ENCODE measurements around the gene CCDC13. TPM values are rescaled to one million over a fixed set of nuclear protein-coding genes. Genes with fewer than 3 reads are reported as not detected.

Gene CCDC13, protein sequence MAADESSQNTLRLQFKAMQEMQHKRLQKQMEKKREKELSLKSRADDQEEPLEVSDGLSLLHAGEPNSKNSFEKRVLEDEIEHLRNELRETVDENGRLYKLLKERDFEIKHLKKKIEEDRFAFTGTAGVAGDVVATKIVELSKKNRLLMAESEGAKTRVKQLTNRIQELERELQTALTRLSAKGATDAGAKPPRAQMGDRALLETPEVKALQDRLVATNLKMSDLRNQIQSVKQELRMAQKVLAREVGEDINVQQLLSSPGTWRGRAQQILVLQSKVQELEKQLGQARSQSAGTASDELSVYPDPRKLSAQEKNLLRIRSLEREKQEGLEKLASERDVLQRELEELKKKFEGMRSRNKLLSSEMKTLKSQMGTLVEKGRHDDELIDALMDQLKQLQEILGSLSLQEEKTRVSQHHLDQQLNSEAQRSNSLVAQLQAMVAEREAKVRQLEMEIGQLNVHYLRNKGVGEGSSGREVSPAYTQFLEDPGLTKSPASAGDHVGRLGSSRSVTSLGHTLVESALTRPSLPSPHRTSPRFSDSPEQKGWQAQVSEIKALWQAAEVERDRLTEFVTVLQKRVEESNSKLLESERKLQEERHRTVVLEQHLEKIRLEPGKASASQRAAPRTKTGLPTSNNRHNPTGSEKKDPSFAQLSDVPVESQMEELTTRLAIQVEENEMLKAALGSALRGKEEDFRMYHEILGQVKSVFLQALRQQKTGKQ
- total RNA-seq (ENCODE audit: low replicate concordance), result 0.71 and 2.4 TPM in 2 replicates
- long read RNA-seq, result 0 reads

DNA sequence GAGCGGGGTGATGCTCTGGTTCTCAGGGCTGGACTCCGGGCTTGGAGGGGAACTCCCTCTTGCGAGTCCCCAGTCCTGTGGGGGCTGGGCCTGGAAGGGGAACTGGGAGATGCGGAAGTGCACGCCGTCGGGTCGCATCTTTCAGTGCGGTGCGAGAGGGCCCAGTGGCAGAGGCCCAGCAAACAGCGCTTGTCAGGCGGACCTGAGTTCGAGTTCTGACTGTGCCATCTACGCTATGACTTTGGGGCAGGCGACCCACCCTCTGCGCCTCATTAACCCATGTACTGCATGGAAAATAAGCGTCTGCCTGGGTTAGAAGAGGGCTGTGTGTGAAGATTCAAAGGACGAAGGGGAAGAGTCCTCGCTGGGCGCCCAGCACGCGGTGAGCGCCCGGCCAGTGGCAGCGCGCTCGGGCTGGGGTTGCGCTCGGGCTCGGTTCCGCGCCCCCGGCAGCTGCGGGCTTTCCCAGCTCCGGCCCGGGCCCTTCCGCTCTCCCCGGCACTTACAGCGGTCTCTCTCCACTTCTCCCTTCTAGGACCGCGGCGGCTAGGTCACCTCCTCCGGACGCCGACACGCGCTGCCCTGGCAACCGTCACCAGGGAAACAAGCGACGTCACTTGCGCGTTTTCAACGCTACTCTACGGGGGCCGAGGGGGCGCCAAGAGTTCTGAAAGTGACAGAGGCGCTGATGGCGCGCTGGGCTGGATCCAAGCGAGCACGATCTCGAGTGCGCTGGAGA lies at the start of gene CCDC13:
TSS of gene CCDC13 (minus strand) at position 584 of the 739 bp plus-strand sequence. CDS start 14,908 bp downstream, outside the sequence.
- Mint-ChIP-seq H3K27ac (peak within 1 kb of the TSS; percentile 75), H3K27me3 (peaks cover 13% of the 10 kb centered on the region), H3K4me3 (peak within 1 kb of the TSS; percentile 87), H3K4me1 (ENCODE audit: unreplicated experiment) (peaks cover 8% of the 10 kb centered on the region), H3K36me3 (peaks cover 6% of the 10 kb centered on the region), H3K9me3 (peaks cover 7% of the 10 kb centered on the region)
- DNase-seq (ENCODE audit: extremely low spot score, unreplicated experiment), result peak; percentile 88
- TF ChIP-seq, protein P1, sequence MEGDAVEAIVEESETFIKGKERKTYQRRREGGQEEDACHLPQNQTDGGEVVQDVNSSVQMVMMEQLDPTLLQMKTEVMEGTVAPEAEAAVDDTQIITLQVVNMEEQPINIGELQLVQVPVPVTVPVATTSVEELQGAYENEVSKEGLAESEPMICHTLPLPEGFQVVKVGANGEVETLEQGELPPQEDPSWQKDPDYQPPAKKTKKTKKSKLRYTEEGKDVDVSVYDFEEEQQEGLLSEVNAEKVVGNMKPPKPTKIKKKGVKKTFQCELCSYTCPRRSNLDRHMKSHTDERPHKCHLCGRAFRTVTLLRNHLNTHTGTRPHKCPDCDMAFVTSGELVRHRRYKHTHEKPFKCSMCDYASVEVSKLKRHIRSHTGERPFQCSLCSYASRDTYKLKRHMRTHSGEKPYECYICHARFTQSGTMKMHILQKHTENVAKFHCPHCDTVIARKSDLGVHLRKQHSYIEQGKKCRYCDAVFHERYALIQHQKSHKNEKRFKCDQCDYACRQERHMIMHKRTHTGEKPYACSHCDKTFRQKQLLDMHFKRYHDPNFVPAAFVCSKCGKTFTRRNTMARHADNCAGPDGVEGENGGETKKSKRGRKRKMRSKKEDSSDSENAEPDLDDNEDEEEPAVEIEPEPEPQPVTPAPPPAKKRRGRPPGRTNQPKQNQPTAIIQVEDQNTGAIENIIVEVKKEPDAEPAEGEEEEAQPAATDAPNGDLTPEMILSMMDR (conservative IDR thresholded peaks at IDR 0.05), result no peak

DNA sequence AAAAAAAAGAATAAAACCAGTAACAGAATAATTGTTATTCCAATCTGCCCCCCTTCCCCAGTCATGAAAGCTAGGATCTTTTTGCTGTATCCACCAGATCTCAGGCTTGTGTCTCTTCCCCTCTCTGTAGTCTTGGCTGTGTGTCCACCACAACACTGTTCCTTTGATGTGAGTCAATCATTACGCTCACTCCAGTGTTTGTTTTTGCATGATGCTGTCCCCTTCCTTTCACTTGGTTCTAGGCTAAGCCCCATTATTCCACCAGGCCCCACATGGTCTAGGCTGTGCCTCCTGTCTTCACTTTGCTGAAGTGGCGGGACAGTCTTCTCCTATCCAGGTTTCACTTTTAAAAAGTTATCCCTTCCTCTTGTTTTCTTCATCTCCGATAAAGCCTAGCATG lies 49.8 kb upstream of the CCDC13 start:
- peak overlapping the region; percentile 85 for H3K27ac Mint-ChIP-seq
- no peak for DNase-seq (ENCODE audit: extremely low spot score, unreplicated experiment)
- peaks cover 3% of the 10 kb centered on the region for H3K27me3 Mint-ChIP-seq

DNA sequence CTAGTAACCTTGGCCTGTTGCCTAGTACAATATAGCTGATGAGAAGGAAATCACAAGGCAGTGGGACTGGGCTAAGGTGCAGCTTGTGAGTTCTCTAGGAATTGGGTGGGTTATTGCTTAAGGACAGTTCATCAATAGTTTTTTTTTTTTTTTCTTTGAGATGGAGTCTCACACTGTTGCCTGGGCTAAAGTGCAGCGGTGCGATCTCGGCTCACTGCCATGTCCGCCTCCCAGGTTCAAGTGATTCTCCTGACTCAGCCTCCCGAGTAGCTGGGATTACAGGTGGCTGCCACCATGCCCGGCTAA lies 47.6 kb upstream of the CCDC13 start:
- DNase-seq (ENCODE audit: extremely low spot score, unreplicated experiment), result no peak
- H3K9me3 Mint-ChIP-seq, result peaks cover 6% of the 10 kb centered on the region
- TF ChIP-seq, protein P1 (conservative IDR thresholded peaks at IDR 0.05), result no peak
- peaks cover 3% of the 10 kb centered on the region for H3K27me3 Mint-ChIP-seq
- no peaks in the 10 kb centered on the region for H3K36me3 Mint-ChIP-seq
- H3K4me3 Mint-ChIP-seq, result no peak overlapping the region
- H3K4me1 Mint-ChIP-seq (ENCODE audit: unreplicated experiment), result peaks cover 18% of the 10 kb centered on the region
- no peak overlapping the region for H3K27ac Mint-ChIP-seq

More for the DNA sequence above, 49.8 kb upstream of the CCDC13 start:
- H3K9me3 Mint-ChIP-seq, result peaks cover 6% of the 10 kb centered on the region
- H3K36me3 Mint-ChIP-seq, result no peaks in the 10 kb centered on the region
- peaks cover 21% of the 10 kb centered on the region for H3K4me1 Mint-ChIP-seq (ENCODE audit: unreplicated experiment)
- peak overlapping the region; percentile 51 for H3K4me3 Mint-ChIP-seq
- TF ChIP-seq, protein P1 (conservative IDR thresholded peaks at IDR 0.05), result no peak

DNA sequence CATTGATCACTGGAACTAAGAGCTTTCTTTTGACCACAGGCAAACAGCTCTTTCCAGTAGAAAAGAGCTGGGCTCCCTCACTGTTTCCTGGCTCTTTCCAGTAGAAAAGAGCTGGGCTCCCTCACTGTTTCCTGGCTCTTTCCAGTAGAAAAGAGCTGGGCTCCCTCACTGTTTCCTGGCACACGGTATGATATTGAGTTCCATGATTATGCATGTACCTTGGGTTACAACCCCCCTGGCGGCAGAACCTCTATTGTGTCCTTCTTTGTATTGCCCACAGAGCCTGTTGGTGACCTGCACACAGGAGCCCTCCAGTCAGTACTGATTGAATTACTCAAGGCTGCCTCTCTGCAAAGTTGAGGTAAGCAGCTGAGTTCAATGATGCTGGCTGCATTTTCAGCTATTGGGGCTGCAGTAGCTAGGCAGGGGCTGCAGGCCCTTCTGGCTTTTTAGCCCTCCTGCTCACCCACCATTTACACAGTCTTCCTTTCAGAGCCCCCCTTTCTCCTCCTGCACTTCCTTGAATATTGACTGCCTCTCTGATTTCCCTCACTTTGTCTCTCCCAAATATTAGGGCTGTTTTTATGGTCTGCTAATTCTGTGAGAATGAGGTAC lies 46.4 kb upstream of the CCDC13 start:
- Mint-ChIP-seq H3K9me3 (peaks cover 6% of the 10 kb centered on the region), H3K36me3 (no peaks in the 10 kb centered on the region), H3K27ac (peak overlapping the region; percentile 43), H3K27me3 (peaks cover 3% of the 10 kb centered on the region), H3K4me1 (ENCODE audit: unreplicated experiment) (peaks cover 30% of the 10 kb centered on the region), H3K4me3 (peak overlapping the region; percentile 32)
- TF ChIP-seq, protein P1 (conservative IDR thresholded peaks at IDR 0.05), result peak; percentile 43
- no peak for DNase-seq (ENCODE audit: extremely low spot score, unreplicated experiment)

DNA sequence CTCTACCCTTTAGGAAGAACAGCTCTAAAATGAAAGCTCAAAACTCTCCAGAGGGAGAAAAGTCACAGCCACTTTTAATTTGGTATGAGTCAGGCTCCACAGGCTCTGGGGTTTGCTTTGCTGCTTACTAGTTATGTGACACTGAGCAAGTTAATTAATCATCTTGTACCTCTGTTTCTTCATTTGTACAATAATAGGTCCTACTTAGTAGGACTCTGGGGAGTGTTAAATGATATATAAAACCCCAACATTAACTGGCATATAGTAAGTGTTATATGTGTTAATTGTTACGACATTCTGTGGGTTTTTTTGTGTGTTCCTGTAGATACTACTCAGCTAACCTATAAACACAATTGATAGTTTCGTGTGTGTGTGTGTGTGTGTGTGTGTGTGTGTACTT lies 42.8 kb upstream of the CCDC13 start:
- no peaks in the 10 kb centered on the region for H3K9me3 Mint-ChIP-seq
- H3K27ac Mint-ChIP-seq, result peak overlapping the region; percentile 43
- H3K27me3 Mint-ChIP-seq, result peaks cover 6% of the 10 kb centered on the region
- no peaks in the 10 kb centered on the region for H3K36me3 Mint-ChIP-seq
- no peak for DNase-seq (ENCODE audit: extremely low spot score, unreplicated experiment)
- TF ChIP-seq, protein P1 (conservative IDR thresholded peaks at IDR 0.05), result no peak
- H3K4me1 Mint-ChIP-seq (ENCODE audit: unreplicated experiment), result peaks cover 24% of the 10 kb centered on the region
- no peak overlapping the region for H3K4me3 Mint-ChIP-seq

Data from type B pancreatic cell (in vitro differentiated cells).